Right lobe of liver (tissue), 6 donors: ENCODE measurements around the gene ATR. TPM values are rescaled to one million over a fixed set of nuclear protein-coding genes. Genes with fewer than 3 reads are reported as not detected.

Experiments used
- ATAC-seq, 4 donors: fragments of 200-7000 bp; cut with Tn5 transposase; one replicate each; pipeline ENCODE4 v1.9.1; 2020; ENCODE audit warnings: mild to moderate bottlenecking in 4 of 4, moderate library complexity in 4 of 4
- DNase-seq, 3 donors: peaks; one replicate each; pipeline ENCODE4 v3.0.0-alpha.2; 2020
- H3K27ac ChIP-seq, 3 donors: fragments of 200-600 bp; one replicate each; pipeline ENCODE4 v1.8.0; 2022
- H3K27me3 ChIP-seq, 2 donors: fragments of 200-600 bp; one replicate each; pipeline ENCODE4 v1.8.0; 2022
- H3K36me3 ChIP-seq, 4 donors: fragments of 200-600 bp; sonication (generic) in 1 of 4; one replicate each; pipeline versions ENCODE4 v1.5.1 to v1.8.0; 2017 to 2022; ENCODE audit warnings: control low read depth in 1 of 4
- H3K4me1 ChIP-seq, 4 donors: fragments of 200-600 bp; sonication (generic) in 1 of 4; one replicate each; pipeline versions ENCODE4 v1.5.1 to v1.8.0; 2017 to 2022; ENCODE audit warnings: control low read depth in 1 of 4
- H3K4me3 ChIP-seq, 3 donors: fragments of 200-600 bp; one replicate each; pipeline ENCODE4 v1.8.0; 2022
- H3K9me3 ChIP-seq, 4 donors: fragments of 200-600 bp; sonication (generic) in 1 of 4; one replicate each; pipeline versions ENCODE4 v1.5.1 to v1.8.0; 2017 to 2022; ENCODE audit warnings: control low read depth in 1 of 4
- CTCF ChIP-seq, 4 donors: fragments of 200-600 bp in 3 of 4; fragments of 450-650 bp in 1 of 4; IDR thresholded peaks; one replicate each; pipeline versions ENCODE4 v1.5.1 to v1.8.0; 2016 to 2022; ENCODE audit warnings: antibody characterized with exemption in 4 of 4, mild to moderate bottlenecking in 2 of 4
- POLR2A ChIP-seq: fragments of 450-650 bp; IDR thresholded peaks from one replicate; pipeline ENCODE4 v1.6.1; 2017; ENCODE audit warnings: antibody characterized with exemption, mild to moderate bottlenecking
- WGBS: methylation state at CpG from one replicate; pipeline ENCODE4 v1.1.6; 2018; ENCODE audit warnings: low coverage, low lambda C conversion rate; ENCODE audit not compliant: insufficient coverage; ENCODE audit errors: missing lambda C conversion rate; 5-methylcytosine and 5-hydroxymethylcytosine counted together
- intact Hi-C, 2 donors: fragments of 100-400 bp; cut with DNase I; formaldehyde crosslinking; loops; one replicate each; pipeline versions ENCODE4 v1.11.2 to v1.14.1; 2022
- total RNA-seq, 6 experiments: library from RNA; depleted of rRNA in 2 of 6; stranded (reverse); fragments of >200 nt in 2 of 6; fragmentation: NEBNext Ultra II Directional in 3 of 6; extraction: Animal tissue kit (Norgen Biotek cat#: 25700) in 3 of 6; gene quantifications; one replicate each; pipeline versions ENCODE4 v1.1.0 to v1.2.4, GENCODE V29; 2016 to 2023
- donor health status: DM: no; HTN: yes; CAD: no.
- donor health status: DM: no; HTN: no; CAD: no.
- donor health status: DM: no; HTN: no; CAD: no.
- donor health status: DM: no; HTN: yes; CAD: no.
- donor health status: DM: no; HTN: yes; CAD: no.

Gene ATR
- total RNA-seq, 6 experiments from 2014 or later = 8.0 to 26.9 (median 15.7) TPM

GRCh38 chr3:142623194-142623593 is 44.7 kb upstream of the ATR start:
- Histone ChIP-seq H3K4me1 (no peaks in the 10 kb centered on the region), H3K36me3 (no peaks in the 10 kb centered on the region), H3K4me3 (no peak overlapping the region), H3K27ac (no peak overlapping the region), H3K27me3 (no peaks in the 10 kb centered on the region), H3K9me3 (no peaks in the 10 kb centered on the region)
- intact Hi-C loops = no loop called here
- TF ChIP-seq POLR2A (no peak), CTCF (IDR thresholded peaks at IDR 0.05) (no peak)
- ATAC-seq (no peak), DNase-seq (no peak)

GRCh38 chr3:142622405-142622804 is 43.9 kb upstream of the ATR start:
- H3K4me1 ChIP-seq = no peaks in the 10 kb centered on the region
- H3K27me3 ChIP-seq = no peaks in the 10 kb centered on the region
- no peak for ATAC-seq
- H3K9me3 ChIP-seq = no peaks in the 10 kb centered on the region
- H3K36me3 ChIP-seq = no peaks in the 10 kb centered on the region
- TF ChIP-seq CTCF (IDR thresholded peaks at IDR 0.05) = no peak
- H3K27ac ChIP-seq = no peak overlapping the region
- 68% methylated on average over 2 of the region's 2 CpGs for WGBS
- DNase-seq = no peak
- H3K4me3 ChIP-seq = no peak overlapping the region
- intact Hi-C loops = no loop called here

- ATAC-seq (peak in 1 of 4 donors; percentile 65), DNase-seq (no peak)
- Histone ChIP-seq H3K27ac (no peak overlapping the region), H3K4me1 (no peaks in the 10 kb centered on the region), H3K36me3 (no peaks in the 10 kb centered on the region), H3K4me3 (no peak overlapping the region), H3K9me3 (no peaks in the 10 kb centered on the region), H3K27me3 (no peaks in the 10 kb centered on the region)
- intact Hi-C loops = no loop called here
- TF ChIP-seq POLR2A (no peak), CTCF (IDR thresholded peaks at IDR 0.05) (no peak)
- WGBS = 89% methylated on average over 3 of the region's 3 CpGs
These were observed 40.5 kb upstream of the ATR start for GRCh38 chr3:142618917-142619461.

GRCh38 chr3:142615171-142615570 is 36.6 kb upstream of the ATR start:
- intact Hi-C loops = no loop called here
- Histone ChIP-seq H3K36me3 (no peaks in the 10 kb centered on the region), H3K4me3 (no peak overlapping the region), H3K4me1 (no peaks in the 10 kb centered on the region), H3K27me3 (no peaks in the 10 kb centered on the region), H3K9me3 (no peaks in the 10 kb centered on the region), H3K27ac (no peak overlapping the region)
- ATAC-seq (peak in 1 of 4 donors; percentile 29), DNase-seq (no peak)
- 81% methylated on average over 2 of the region's 2 CpGs for WGBS
- TF ChIP-seq POLR2A = no peak

- H3K4me1 ChIP-seq = no peaks in the 10 kb centered on the region
- DNase-seq (no peak), ATAC-seq (peak in 1 of 4 donors; percentile 33)
- no peaks in the 10 kb centered on the region for H3K27me3 ChIP-seq
- WGBS = 88% methylated on average over 2 of the region's 2 CpGs
- no peaks in the 10 kb centered on the region for H3K36me3 ChIP-seq
- no peaks in the 10 kb centered on the region for H3K9me3 ChIP-seq
- intact Hi-C loops = no loop called here
- H3K27ac ChIP-seq = no peak overlapping the region
- H3K4me3 ChIP-seq = no peak overlapping the region
- TF ChIP-seq POLR2A (no peak), CTCF (IDR thresholded peaks at IDR 0.05) (no peak)
These were observed 35.6 kb upstream of the ATR start for GRCh38 chr3:142614059-142614626.
